Fibroblast of skin of right biceps (primary cell): Measurements from ENCODE around the gene GID8.

Source experiments
- DNase-seq: peaks from one replicate; pipeline ENCODE4 v3.0.0-alpha.2; 2013

GID8 gene

DNA sequence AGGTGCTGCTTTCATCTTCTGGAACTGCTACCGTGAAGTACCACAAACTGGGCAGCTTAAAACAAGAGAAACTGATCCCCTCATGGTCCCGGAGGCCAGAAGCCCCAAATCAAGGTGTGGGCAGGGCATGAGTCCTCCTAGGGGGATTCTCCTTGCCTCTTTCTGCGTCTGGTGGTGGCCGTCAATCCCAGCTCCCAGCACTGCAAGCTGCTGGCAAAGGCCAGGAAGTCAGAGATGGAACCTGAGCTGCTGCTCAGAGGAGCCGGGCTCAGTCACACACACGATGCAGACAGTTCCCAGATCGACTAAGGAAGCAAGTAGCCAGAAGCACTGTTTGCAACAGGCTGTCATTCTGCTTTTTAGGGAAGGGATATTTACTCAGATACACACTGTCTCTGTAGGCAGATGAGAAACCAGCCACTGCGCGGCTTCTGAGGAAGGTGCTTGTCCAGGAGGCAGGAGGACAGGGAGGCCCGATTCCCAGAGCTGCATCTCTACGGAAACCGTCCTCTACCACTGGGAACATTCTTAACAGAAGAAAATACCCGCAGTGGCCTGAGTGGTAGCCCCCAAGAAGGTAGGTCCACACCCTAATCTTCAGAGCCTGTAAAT, 53.4 kb downstream of the GID8 start:
- DNase-seq: no peak

GRCh38 chr20:62991863-62992262, 53.9 kb downstream of the GID8 start:
- no peak for DNase-seq

DNA sequence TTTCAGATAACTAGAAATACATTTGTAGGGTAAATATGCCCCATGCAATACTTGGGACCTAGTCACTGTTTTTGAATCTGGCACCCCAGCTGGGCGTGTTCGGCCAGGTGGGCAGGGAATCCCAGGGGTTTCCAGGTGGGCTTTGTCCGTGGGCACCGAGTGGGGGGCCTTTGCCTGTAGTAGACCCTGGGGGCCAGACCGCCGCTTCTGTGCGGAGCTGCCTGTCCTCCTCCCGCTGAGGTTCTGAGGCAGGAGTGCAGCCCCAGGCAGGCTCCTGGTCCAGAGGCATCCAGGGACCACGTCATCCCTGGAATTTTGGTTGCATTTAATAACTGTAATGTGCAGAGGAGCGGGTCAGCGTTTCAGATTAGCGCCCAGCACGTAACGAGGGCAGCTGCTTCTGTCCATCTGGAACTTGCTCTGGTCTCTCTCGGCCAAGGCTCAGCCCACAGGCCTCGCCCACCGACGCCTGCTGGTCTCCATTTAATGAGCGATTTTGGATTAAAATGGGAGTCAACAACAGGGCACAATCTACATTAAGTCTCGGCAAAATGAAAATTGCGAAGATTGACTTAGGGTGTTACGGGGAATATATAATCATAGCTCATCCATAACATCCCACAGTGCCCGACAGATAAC, 56.0 kb downstream of the GID8 start:
- no peak for DNase-seq

GRCh38 chr20:62994869-62995281, 56.9 kb downstream of the GID8 start:
- no peak for DNase-seq

- DNase-seq: no peak
Observed at GRCh38 chr20:62995481-62995880, 57.5 kb downstream of the GID8 start.

- no peak for DNase-seq
Observed at GRCh38 chr20:62995898-62996595, 58.1 kb downstream of the GID8 start.

DNA sequence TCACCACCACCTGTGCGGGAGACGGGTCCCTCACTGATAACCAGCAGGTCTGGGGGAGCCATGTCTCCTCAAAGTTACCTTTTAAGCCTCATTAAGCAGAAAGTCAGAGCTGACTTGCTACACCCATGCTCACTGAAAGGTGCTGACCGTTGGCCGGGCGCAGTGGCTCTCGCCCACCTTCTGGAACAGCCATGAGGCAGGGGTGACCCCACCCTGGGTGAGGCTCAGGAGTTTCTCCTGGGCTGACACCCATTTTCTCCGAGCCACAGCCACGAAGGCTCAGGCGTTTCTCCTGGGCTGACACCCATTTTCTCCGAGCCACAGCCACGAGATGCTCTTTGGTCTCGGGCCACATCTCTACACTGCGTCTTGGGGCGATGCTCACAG, 58.6 kb downstream of the GID8 start:
- no peak for DNase-seq

DNA sequence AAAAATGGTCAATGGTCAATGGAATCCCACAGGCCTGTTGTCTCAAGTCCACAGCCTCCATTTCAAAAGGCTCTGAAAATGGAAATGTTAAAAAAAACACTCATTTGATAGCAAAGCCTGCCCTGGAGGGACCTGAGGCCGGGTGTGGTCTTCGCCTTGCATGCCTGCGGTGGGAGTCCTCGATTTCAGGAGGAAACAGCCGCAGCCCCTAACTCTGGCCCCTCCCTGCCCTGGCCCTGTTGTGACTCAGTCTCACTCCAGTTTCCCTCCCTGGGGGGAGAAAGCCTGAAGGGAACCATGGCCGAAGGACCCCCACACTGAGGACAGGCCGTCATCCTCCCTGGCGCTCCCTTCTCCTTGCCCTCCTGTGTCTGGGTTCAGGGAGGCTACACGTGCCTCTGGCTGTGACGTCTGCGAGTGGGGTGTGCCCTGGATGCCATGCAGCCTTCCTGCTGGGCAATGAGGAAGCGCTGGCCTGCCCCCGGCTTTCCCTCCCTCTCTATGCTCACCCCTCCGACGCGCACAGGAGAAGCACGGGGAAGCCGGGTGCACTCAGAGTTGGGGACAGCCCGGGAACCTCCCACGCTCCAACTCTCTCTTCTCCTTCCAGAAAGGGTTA, 59.6 kb downstream of the GID8 start:
- DNase-seq: no peak
